Stimulated activated CD4-positive, alpha-beta T cell treated with anti-CD3 and anti-CD28 coated beads, Interleukin-4, amount 100 ng/mL, for 48 hours (primary cell): ENCODE data around the gene NLGN2.

ENCODE experiments used
- DNase-seq, 2 donors: peaks; one replicate each; pipeline ENCODE4 v3.0.0-alpha.2; 2020; ENCODE audit warnings: low read depth in 2 of 2

NLGN2 gene

GRCh38 chr17:7414837-7415236 lies 7.2 kb downstream of the NLGN2 start:
- DNase-seq: no peak

GRCh38 chr17:7415784-7416183 lies 8.1 kb downstream of the NLGN2 start:
- no peak for DNase-seq

- no peak for DNase-seq
Observed at GRCh38 chr17:7416323-7416722, 8.7 kb downstream of the NLGN2 start.

- DNase-seq: no peak
Observed at GRCh38 chr17:7417056-7417655, 9.5 kb downstream of the NLGN2 start.

- DNase-seq: no peak
Observed at GRCh38 chr17:7418472-7419152, 11.0 kb downstream of the NLGN2 start.

GRCh38 chr17:7419819-7420610 lies 12.4 kb downstream of the NLGN2 start, which contains the start of gene SPEM1:
Gene SPEM1 (plus strand): TSS chr17:7420324. CDS start chr17:7420385, 61 bp downstream.
- DNase-seq: no peak

GRCh38 chr17:7421186-7421585 lies 13.5 kb downstream of the NLGN2 start:
- DNase-seq: no peak

- DNase-seq: no peak
Observed at GRCh38 chr17:7423679-7424078, 16.0 kb downstream of the NLGN2 start.

GRCh38 chr17:7425316-7425715 lies 17.7 kb downstream of the NLGN2 start, which contains the start of gene SPEM2:
Gene SPEM2 (plus strand): TSS chr17:7425616. CDS start chr17:7425689, 73 bp downstream.
- DNase-seq: no peak

- DNase-seq: no peak
Observed at GRCh38 chr17:7425756-7426155, 18.1 kb downstream of the NLGN2 start.

GRCh38 chr17:7426203-7426863 lies 18.7 kb downstream of the NLGN2 start:
- no peak for DNase-seq

GRCh38 chr17:7426896-7427489 lies 19.3 kb downstream of the NLGN2 start:
- no peak for DNase-seq

GRCh38 chr17:7427549-7427948 lies 19.9 kb downstream of the NLGN2 start:
- DNase-seq: no peak

- DNase-seq: no peak
Observed at GRCh38 chr17:7428557-7428956, 20.9 kb downstream of the NLGN2 start, which contains the start of gene SPEM3. Gene SPEM3 (plus strand): TSS chr17:7428857. CDS start chr17:7428903, 46 bp downstream.

- DNase-seq: no peak
Observed at GRCh38 chr17:7429722-7430121, 22.1 kb downstream of the NLGN2 start.

GRCh38 chr17:7431231-7431630 lies 23.6 kb downstream of the NLGN2 start:
- DNase-seq: no peak

GRCh38 chr17:7432296-7432695 lies 24.7 kb downstream of the NLGN2 start:
- no peak for DNase-seq

GRCh38 chr17:7435676-7436555 lies 28.3 kb downstream of the NLGN2 start:
- DNase-seq: peak; percentile 44 to 51

GRCh38 chr17:7436556-7437368 lies 29.1 kb downstream of the NLGN2 start:
- peak; percentile 69 to 76 for DNase-seq
